ENCODE data around the gene FADS6.

GRCh38 chr17:74878658-74879057 is 14.8 kb downstream of the FADS6 start:
- TF ChIP-seq CTCF (IDR thresholded peaks at IDR 0.05), result no peak
- TF ChIP-seq ZFX (IDR thresholded peaks at IDR 0.05; ENCODE audit: borderline replicate concordance), result no peak
